Ascending aorta (tissue), 2 donors: Measurements from ENCODE around the gene BLM. TPM values are rescaled to one million over a fixed set of nuclear protein-coding genes. Genes with fewer than 3 reads are reported as not detected.
"Not testable (repeated sequence)": the region's sequence is repeated elsewhere in the genome, so short reads cannot be mapped to it uniquely, and the experiment has no call there.

Source experiments
- DNase-seq, 2 donors: peaks; one replicate each; pipeline ENCODE4 v3.0.0-alpha.2; 2019; ENCODE audit warnings: low spot score in 2 of 2
- H3K27ac ChIP-seq, 2 donors: fragments of 200-600 bp; sonication (generic); one replicate each; pipeline ENCODE4 v1.5.1; 2016 to 2017; ENCODE audit warnings: mild to moderate bottlenecking in 1 of 2
- H3K27me3 ChIP-seq: fragments of 200-600 bp; sonication (generic); one replicate; pipeline ENCODE4 v1.5.1; 2017
- H3K36me3 ChIP-seq, 2 donors: fragments of 200-600 bp; sonication (generic); one replicate each; pipeline ENCODE4 v1.5.1; 2016
- H3K4me1 ChIP-seq, 2 donors: fragments of 200-600 bp; sonication (generic); one replicate each; pipeline ENCODE4 v1.5.1; 2016 to 2017; ENCODE audit warnings: mild to moderate bottlenecking in 1 of 2
- H3K4me3 ChIP-seq, 2 donors: fragments of 200-600 bp; sonication (generic); one replicate each; pipeline ENCODE4 v1.5.1; 2016 to 2017; ENCODE audit warnings: mild to moderate bottlenecking in 1 of 2
- H3K9me3 ChIP-seq, 2 donors: fragments of 200-600 bp; sonication (generic); one replicate each; pipeline ENCODE4 v1.5.1; 2016
- CTCF ChIP-seq, 3 experiments: fragments of 200-600 bp in 2 of 3; fragments of 450-650 bp in 1 of 3; sonication (generic) in 2 of 3; IDR thresholded peaks; one replicate each; pipeline ENCODE4 v1.5.1; 2016 to 2019; ENCODE audit warnings: antibody characterized with exemption in 3 of 3, mild to moderate bottlenecking in 1 of 3, moderate library complexity in 1 of 3
- intact Hi-C: fragments of 100-400 bp; cut with DNase I; formaldehyde crosslinking; loops from one replicate; pipeline ENCODE4 v1.15.1; 2023
- total RNA-seq: library from RNA; depleted of rRNA; stranded (reverse); fragments of >200 nt; gene quantifications from one replicate; pipeline ENCODE4 v1.1.0, GENCODE V29; 2016

The BLM gene
- total RNA-seq, 1 donor from 2014 or later = 0.11 TPM

- intact Hi-C loops = no loop called here
- H3K27ac ChIP-seq = no peak overlapping the region
- H3K27me3 ChIP-seq = no peaks in the 10 kb centered on the region
- H3K4me3 ChIP-seq = no peak overlapping the region
- no peaks in the 10 kb centered on the region for H3K9me3 ChIP-seq
- no peak for TF ChIP-seq CTCF (IDR thresholded peaks at IDR 0.05)
- no peaks in the 10 kb centered on the region for H3K36me3 ChIP-seq
- DNase-seq = no peak
- H3K4me1 ChIP-seq = no peaks in the 10 kb centered on the region
These were observed 105.2 kb downstream of the BLM start for GRCh38 chr15:90822204-90822955.

DNA sequence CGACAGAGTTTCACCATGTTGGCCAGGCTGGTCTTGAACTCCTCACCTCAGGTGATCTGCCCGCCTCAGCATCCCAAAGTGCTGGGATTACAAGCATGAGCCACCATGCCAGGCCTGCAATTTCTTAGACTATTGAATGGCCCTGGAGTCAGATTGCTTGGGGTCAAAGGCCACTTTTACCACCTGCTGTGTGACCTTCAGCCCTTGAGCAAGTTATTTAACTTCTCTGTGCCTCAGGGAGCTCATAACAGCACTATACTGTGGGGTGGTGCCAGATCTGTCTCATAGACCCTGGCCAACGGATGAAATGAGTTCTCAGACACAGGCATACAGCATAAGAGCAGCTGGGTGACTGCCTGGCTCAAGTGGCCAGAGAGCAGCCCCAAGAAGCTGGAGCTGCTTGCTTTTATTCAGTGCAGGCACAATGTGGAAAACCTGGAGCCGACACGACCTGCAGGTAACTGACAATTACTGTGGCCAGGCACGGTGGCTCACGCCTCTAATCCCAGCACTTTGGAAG is 106.4 kb downstream of the BLM start:
- Histone ChIP-seq H3K27me3 (no peaks in the 10 kb centered on the region), H3K4me1 (no peaks in the 10 kb centered on the region), H3K27ac (no peak overlapping the region), H3K36me3 (no peaks in the 10 kb centered on the region), H3K4me3 (no peak overlapping the region), H3K9me3 (no peaks in the 10 kb centered on the region)
- DNase-seq = no peak
- intact Hi-C loops = no loop called here
- TF ChIP-seq CTCF (IDR thresholded peaks at IDR 0.05) = no peak

DNA sequence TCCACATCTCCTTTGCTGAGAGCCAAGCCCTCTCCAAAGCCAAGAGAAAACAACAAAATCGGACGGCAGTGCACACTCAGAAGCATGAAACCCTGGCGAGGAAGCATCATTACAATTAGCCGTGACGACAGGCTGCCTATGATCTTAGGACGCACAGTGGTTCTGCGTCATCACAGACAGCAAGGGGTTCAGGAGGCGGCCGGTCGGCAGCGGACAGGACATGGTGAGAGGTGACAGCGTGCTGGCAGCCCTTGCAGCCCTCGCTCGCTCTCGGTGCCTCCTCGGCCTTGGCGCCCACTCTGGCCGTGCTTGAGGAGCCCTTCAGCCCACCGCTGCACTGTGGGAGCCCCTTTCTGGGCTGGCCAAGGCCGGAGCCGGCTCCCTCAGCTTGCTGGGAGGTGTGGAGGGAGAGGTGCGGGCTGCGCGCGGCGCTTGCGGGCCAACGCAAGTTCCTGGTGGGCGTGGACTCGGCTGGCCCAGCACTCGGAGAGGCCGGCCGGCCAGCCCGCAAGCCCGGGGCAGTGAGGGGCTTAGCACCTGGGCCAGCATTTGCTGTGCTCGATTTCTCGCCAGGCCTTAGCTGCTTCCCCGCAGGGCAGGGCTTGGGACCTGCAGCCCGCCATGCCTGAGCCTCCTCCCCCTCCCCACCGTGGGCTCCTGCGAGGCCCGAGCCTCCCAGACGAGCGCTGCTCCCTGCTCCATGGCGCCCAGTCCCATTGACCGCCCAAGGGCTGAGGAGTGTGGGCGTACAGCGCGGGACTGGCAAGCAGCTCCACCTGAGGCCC is 108.2 kb downstream of the BLM start:
- H3K9me3 ChIP-seq, H3K4me1 ChIP-seq, DNase-seq, intact Hi-C loops, H3K27ac ChIP-seq, H3K27me3 ChIP-seq, H3K36me3 ChIP-seq, H3K4me3 ChIP-seq: not testable (repeated sequence)

DNA sequence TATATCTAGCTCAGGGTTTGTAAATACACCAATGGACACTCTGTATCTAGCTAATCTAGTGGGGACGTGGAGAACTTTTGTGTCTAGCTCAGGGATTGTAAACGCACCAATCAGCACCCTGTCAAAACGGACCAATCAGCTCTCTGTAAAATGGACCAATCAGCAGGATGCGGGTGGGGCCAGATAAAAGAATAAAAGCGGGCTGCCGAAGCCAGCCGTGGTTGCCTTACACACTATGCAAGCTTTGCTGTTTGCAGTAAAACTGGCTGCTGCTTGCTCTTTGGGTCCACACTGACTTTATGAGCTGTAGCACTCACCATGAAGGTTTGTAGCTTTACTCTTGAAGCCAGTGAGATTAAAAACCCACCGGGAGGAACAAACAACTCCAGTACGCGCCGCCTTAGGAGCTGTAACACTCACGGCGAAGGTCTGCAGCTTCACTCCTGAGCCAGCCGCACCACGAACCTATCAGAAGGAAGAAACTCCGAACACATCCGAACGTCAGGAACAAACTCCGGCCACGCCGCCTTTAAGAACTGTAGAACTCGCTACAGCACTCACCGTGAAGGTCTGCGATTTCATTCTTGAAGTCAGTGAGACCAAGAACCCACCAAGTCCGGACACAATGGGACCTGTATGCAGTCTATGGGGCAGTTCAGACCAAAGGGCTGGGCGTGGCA is 109.2 kb downstream of the BLM start:
- H3K4me1 ChIP-seq, H3K9me3 ChIP-seq, H3K36me3 ChIP-seq, H3K27ac ChIP-seq, DNase-seq, H3K4me3 ChIP-seq, H3K27me3 ChIP-seq, intact Hi-C loops: not testable (repeated sequence)

DNA sequence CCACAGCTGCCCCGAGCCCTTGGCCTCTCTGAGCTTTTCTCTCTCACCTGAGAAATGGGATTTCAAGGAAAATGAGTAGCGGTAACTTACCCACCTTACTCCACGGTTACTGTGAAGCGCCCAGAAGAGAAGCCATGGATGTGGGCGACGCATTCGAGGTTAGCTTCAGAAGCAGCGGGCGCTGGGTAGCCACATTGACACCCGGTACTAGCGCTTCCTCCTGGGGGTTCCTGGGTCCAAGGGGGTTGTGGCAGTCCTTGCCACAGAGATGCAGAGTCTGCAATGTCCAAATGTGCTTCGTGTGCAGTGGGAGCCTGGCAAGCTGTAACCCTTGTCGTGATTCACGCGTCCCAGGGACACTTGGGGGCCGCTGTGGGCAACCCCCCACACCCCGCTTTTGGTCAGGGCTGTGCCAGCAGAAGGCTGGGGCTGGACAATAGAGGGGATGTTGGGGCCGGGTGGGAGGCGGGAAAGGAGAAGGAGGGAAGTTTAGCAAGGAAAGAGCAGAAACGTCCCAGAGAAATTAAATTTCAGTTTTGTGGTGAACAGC is 109.8 kb downstream of the BLM start:
- intact Hi-C loops = no loop called here
- Histone ChIP-seq H3K4me3 (no peak overlapping the region), H3K9me3 (no peaks in the 10 kb centered on the region), H3K36me3 (no peaks in the 10 kb centered on the region), H3K4me1 (no peaks in the 10 kb centered on the region), H3K27me3 (no peaks in the 10 kb centered on the region), H3K27ac (no peak overlapping the region)
- no peak for DNase-seq
- no peak for TF ChIP-seq CTCF (IDR thresholded peaks at IDR 0.05)

GRCh38 chr15:90828111-90828510 is 111.0 kb downstream of the BLM start:
- no peak for DNase-seq
- H3K27ac ChIP-seq = no peak overlapping the region

More at GRCh38 chr15:90828111-90828510, 111.0 kb downstream of the BLM start:
- H3K9me3 ChIP-seq = no peaks in the 10 kb centered on the region
- intact Hi-C loops = no loop called here
- H3K4me1 ChIP-seq = no peaks in the 10 kb centered on the region
- no peaks in the 10 kb centered on the region for H3K36me3 ChIP-seq
- TF ChIP-seq CTCF (IDR thresholded peaks at IDR 0.05) = no peak
- no peaks in the 10 kb centered on the region for H3K27me3 ChIP-seq
- no peak overlapping the region for H3K4me3 ChIP-seq
